ENCODE results near the gene FKBP11.
A peak's percentile ranks its signal among the peaks of the same experiment; 100 is the strongest.

FKBP11 gene

GRCh38 chr12:48925304-48926011, at the start of gene FKBP11:
Gene FKBP11, minus strand, starts transcription at chr12:48925492. Its CDS starts 64 bp downstream, at chr12:48925428.
- TF ChIP-seq, protein P1, sequence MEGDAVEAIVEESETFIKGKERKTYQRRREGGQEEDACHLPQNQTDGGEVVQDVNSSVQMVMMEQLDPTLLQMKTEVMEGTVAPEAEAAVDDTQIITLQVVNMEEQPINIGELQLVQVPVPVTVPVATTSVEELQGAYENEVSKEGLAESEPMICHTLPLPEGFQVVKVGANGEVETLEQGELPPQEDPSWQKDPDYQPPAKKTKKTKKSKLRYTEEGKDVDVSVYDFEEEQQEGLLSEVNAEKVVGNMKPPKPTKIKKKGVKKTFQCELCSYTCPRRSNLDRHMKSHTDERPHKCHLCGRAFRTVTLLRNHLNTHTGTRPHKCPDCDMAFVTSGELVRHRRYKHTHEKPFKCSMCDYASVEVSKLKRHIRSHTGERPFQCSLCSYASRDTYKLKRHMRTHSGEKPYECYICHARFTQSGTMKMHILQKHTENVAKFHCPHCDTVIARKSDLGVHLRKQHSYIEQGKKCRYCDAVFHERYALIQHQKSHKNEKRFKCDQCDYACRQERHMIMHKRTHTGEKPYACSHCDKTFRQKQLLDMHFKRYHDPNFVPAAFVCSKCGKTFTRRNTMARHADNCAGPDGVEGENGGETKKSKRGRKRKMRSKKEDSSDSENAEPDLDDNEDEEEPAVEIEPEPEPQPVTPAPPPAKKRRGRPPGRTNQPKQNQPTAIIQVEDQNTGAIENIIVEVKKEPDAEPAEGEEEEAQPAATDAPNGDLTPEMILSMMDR (IDR thresholded peaks at IDR 0.05), result no peak
- H3K27ac ChIP-seq, result no peak within 1 kb of the TSS
- H3K4me1 ChIP-seq, result no peaks in the 10 kb centered on the region
- peak within 1 kb of the TSS; percentile 81 for H3K4me3 ChIP-seq (ENCODE audit: low read depth, low read length)
- H3K27me3 ChIP-seq (ENCODE audit: control insufficient read depth, insufficient read depth, low read length), result no peaks in the 10 kb centered on the region
- peak within 1 kb of the TSS; percentile 69 for H2AFZ ChIP-seq
- no peaks in the 10 kb centered on the region for H3K36me3 ChIP-seq (ENCODE audit: control insufficient read depth, insufficient read depth, low read length)
- no peaks in the 10 kb centered on the region for H3K79me2 ChIP-seq
- no peak within 1 kb of the TSS for H3K9ac ChIP-seq
- peak within 1 kb of the TSS; percentile 98 for H3K4me2 ChIP-seq (ENCODE audit: low read length)
- no peaks in the 10 kb centered on the region for H3K9me3 ChIP-seq (ENCODE audit: control insufficient read depth, low read length)

DNA sequence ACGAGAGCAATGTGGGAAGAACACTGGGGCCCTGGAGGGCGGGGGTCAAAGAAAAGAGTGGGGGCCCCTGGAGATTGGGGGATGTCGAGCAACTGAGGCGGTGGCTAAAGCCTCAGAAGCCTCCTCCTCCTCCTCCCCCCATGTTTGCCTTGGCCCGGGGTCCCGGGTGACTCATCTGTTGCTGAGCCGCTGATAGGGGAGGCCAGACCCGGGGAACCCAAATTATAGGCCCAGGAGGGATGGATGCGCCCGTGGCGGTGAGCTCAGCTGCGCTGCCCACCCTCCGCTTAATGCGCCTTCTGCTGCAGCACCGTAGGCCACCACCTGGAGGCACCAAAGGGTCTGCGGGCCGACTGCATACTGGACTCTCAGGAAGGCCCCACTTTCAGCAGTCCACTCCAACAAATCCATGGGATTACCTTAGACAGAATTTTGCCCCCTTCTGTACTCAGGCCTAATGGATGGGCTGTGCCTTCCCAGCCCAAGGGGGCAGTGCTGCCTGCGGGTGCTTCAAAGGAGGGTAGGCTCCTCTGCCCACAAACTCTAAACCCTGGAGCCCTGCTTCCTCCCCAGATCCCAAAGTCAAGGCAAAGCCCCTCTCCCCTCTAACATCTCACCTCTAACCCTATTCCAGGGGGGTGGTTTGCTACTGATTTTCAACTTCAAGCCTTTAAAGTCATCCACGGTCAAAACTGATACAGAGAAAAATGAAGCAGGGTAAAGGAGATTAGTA, 48.8 kb upstream of the FKBP11 start:
- H3K9me3 ChIP-seq (ENCODE audit: control insufficient read depth, low read length), result no peaks in the 10 kb centered on the region
- TF ChIP-seq, protein P1 (IDR thresholded peaks at IDR 0.05), result peak; percentile 46
- no peak overlapping the region for H3K27ac ChIP-seq
- peaks cover 4% of the 10 kb centered on the region for H3K27me3 ChIP-seq (ENCODE audit: control insufficient read depth, insufficient read depth, low read length)
- no peaks in the 10 kb centered on the region for H3K79me2 ChIP-seq
- peaks cover 40% of the 10 kb centered on the region for H3K4me1 ChIP-seq
- H3K36me3 ChIP-seq (ENCODE audit: control insufficient read depth, insufficient read depth, low read length), result no peaks in the 10 kb centered on the region
- H3K9ac ChIP-seq, result no peak overlapping the region
- no peak overlapping the region for H3K4me3 ChIP-seq (ENCODE audit: low read depth, low read length)
- H2AFZ ChIP-seq, result peak overlapping the region; percentile 20
- H3K4me2 ChIP-seq (ENCODE audit: low read length), result no peak overlapping the region

- Histone ChIP-seq H3K4me2 (ENCODE audit: low read length) (no peak overlapping the region), H3K9me3 (ENCODE audit: control insufficient read depth, low read length) (no peaks in the 10 kb centered on the region), H3K36me3 (ENCODE audit: control insufficient read depth, insufficient read depth, low read length) (no peaks in the 10 kb centered on the region), H3K79me2 (no peaks in the 10 kb centered on the region), H2AFZ (peak overlapping the region; percentile 20), H3K27me3 (ENCODE audit: control insufficient read depth, insufficient read depth, low read length) (no peaks in the 10 kb centered on the region), H3K4me3 (ENCODE audit: low read depth, low read length) (no peak overlapping the region), H3K9ac (no peak overlapping the region), H3K4me1 (peaks cover 35% of the 10 kb centered on the region), H3K27ac (no peak overlapping the region)
- TF ChIP-seq, protein P1 (IDR thresholded peaks at IDR 0.05), result no peak
Observed at GRCh38 chr12:48973531-48973930, 48.2 kb upstream of the FKBP11 start.

GRCh38 chr12:48972952-48973483, 47.7 kb upstream of the FKBP11 start:
- Histone ChIP-seq H3K9me3 (ENCODE audit: control insufficient read depth, low read length) (no peaks in the 10 kb centered on the region), H3K27me3 (ENCODE audit: control insufficient read depth, insufficient read depth, low read length) (no peaks in the 10 kb centered on the region), H2AFZ (peak overlapping the region; percentile 20), H3K4me3 (ENCODE audit: low read depth, low read length) (no peak overlapping the region), H3K79me2 (no peaks in the 10 kb centered on the region), H3K9ac (no peak overlapping the region), H3K36me3 (ENCODE audit: control insufficient read depth, insufficient read depth, low read length) (no peaks in the 10 kb centered on the region), H3K27ac (no peak overlapping the region), H3K4me1 (peaks cover 31% of the 10 kb centered on the region), H3K4me2 (ENCODE audit: low read length) (no peak overlapping the region)
- TF ChIP-seq, protein P1 (IDR thresholded peaks at IDR 0.05), result no peak

Measured in parathyroid adenoma (tissue), 2 donors.